ENCODE measurements around the gene PCGF2.

PCGF2 gene

GRCh38 chr17:38702166-38702915 lies 45.8 kb downstream of the PCGF2 start:
- Histone ChIP-seq H3K27ac (peak overlapping the region; percentile 80), H3K9ac (ENCODE audit: insufficient read length) (peak overlapping the region; percentile 88), H3K4me3 (peak overlapping the region; percentile 81)

GRCh38 chr17:38701504-38702165 lies 46.5 kb downstream of the PCGF2 start:
- Histone ChIP-seq H3K9me3 (ENCODE audit: low read depth, low read length) (no peaks in the 10 kb centered on the region), H3K4me3 (peak overlapping the region; percentile 81), H3K9ac (ENCODE audit: insufficient read length) (peak overlapping the region; percentile 79), H3K36me3 (ENCODE audit: insufficient read depth, low read length) (no peaks in the 10 kb centered on the region), H3K27ac (peak overlapping the region; percentile 28; the same call in 1 of the 2 replicates)
- DNase-seq (ENCODE audit: low read depth, low spot score) = no peak
- TF ChIP-seq FOXP2 (optimal IDR thresholded peaks at IDR 0.05; ENCODE audit: control extremely low read depth, extremely low read length, insufficient read depth) (no peak), POLR2AphosphoS5 (IDR thresholded peaks at IDR 0.05; ENCODE audit: borderline replicate concordance, low read depth, low read length) (no peak), EZH2 (IDR thresholded peaks at IDR 0.05) (no peak)

More at GRCh38 chr17:38702166-38702915, 45.8 kb downstream of the PCGF2 start:
- TF ChIP-seq POLR2AphosphoS5 (IDR thresholded peaks at IDR 0.05; ENCODE audit: borderline replicate concordance, low read depth, low read length) (peak; percentile 77), EZH2 (IDR thresholded peaks at IDR 0.05) (no peak), FOXP2 (optimal IDR thresholded peaks at IDR 0.05; ENCODE audit: control extremely low read depth, extremely low read length, insufficient read depth) (no peak)
- peaks cover 2% of the 10 kb centered on the region; the same call in 1 of the 2 replicates for H3K36me3 ChIP-seq (ENCODE audit: insufficient read depth, low read length)
- DNase-seq (ENCODE audit: low read depth, low spot score) = no peak
- no peaks in the 10 kb centered on the region for H3K9me3 ChIP-seq (ENCODE audit: low read depth, low read length)

GRCh38 chr17:38698760-38699159 lies 49.4 kb downstream of the PCGF2 start:
- H3K27ac ChIP-seq = no peak overlapping the region
- no peak for DNase-seq (ENCODE audit: low read depth, low spot score)
- no peak overlapping the region for H3K4me3 ChIP-seq
- no peaks in the 10 kb centered on the region for H3K9me3 ChIP-seq (ENCODE audit: low read depth, low read length)
- TF ChIP-seq POLR2AphosphoS5 (IDR thresholded peaks at IDR 0.05; ENCODE audit: borderline replicate concordance, low read depth, low read length) (no peak), EZH2 (IDR thresholded peaks at IDR 0.05) (no peak), FOXP2 (optimal IDR thresholded peaks at IDR 0.05; ENCODE audit: control extremely low read depth, extremely low read length, insufficient read depth) (no peak)
- H3K36me3 ChIP-seq (ENCODE audit: insufficient read depth, low read length) = no peaks in the 10 kb centered on the region
- no peak overlapping the region for H3K9ac ChIP-seq (ENCODE audit: insufficient read length)

GRCh38 chr17:38697061-38697820 lies 50.9 kb downstream of the PCGF2 start:
- no peaks in the 10 kb centered on the region for H3K36me3 ChIP-seq (ENCODE audit: insufficient read depth, low read length)

GRCh38 chr17:38693700-38694329 lies 54.3 kb downstream of the PCGF2 start:
- no peaks in the 10 kb centered on the region for H3K9me3 ChIP-seq (ENCODE audit: low read depth, low read length)
- H3K4me3 ChIP-seq = no peak overlapping the region
- H3K9ac ChIP-seq (ENCODE audit: insufficient read length) = no peak overlapping the region
- no peak overlapping the region for H3K27ac ChIP-seq
- H3K36me3 ChIP-seq (ENCODE audit: insufficient read depth, low read length) = no peaks in the 10 kb centered on the region
- no peak for DNase-seq (ENCODE audit: low read depth, low spot score)
- TF ChIP-seq EZH2 (IDR thresholded peaks at IDR 0.05) (no peak), FOXP2 (optimal IDR thresholded peaks at IDR 0.05; ENCODE audit: control extremely low read depth, extremely low read length, insufficient read depth) (no peak), POLR2AphosphoS5 (IDR thresholded peaks at IDR 0.05; ENCODE audit: borderline replicate concordance, low read depth, low read length) (no peak)

More at GRCh38 chr17:38697061-38697820, 50.9 kb downstream of the PCGF2 start:
- H3K9me3 ChIP-seq (ENCODE audit: low read depth, low read length) = no peaks in the 10 kb centered on the region
- H3K4me3 ChIP-seq = no peak overlapping the region
- TF ChIP-seq POLR2AphosphoS5 (IDR thresholded peaks at IDR 0.05; ENCODE audit: borderline replicate concordance, low read depth, low read length) (no peak), FOXP2 (optimal IDR thresholded peaks at IDR 0.05; ENCODE audit: control extremely low read depth, extremely low read length, insufficient read depth) (no peak), EZH2 (IDR thresholded peaks at IDR 0.05) (no peak)
- DNase-seq (ENCODE audit: low read depth, low spot score) = no peak
- H3K9ac ChIP-seq (ENCODE audit: insufficient read length) = no peak overlapping the region
- H3K27ac ChIP-seq = no peak overlapping the region

- no peaks in the 10 kb centered on the region for H3K36me3 ChIP-seq (ENCODE audit: insufficient read depth, low read length)
- H3K9ac ChIP-seq (ENCODE audit: insufficient read length) = no peak overlapping the region
- no peak overlapping the region for H3K4me3 ChIP-seq
- no peaks in the 10 kb centered on the region for H3K9me3 ChIP-seq (ENCODE audit: low read depth, low read length)
- H3K27ac ChIP-seq = no peak overlapping the region
- DNase-seq (ENCODE audit: low read depth, low spot score) = no peak
- no peak for TF ChIP-seq EZH2 (IDR thresholded peaks at IDR 0.05)
- no peak for TF ChIP-seq FOXP2 (optimal IDR thresholded peaks at IDR 0.05; ENCODE audit: control extremely low read depth, extremely low read length, insufficient read depth)
- TF ChIP-seq POLR2AphosphoS5 (IDR thresholded peaks at IDR 0.05; ENCODE audit: borderline replicate concordance, low read depth, low read length) = no peak
Measured at GRCh38 chr17:38691154-38691553, 57.0 kb downstream of the PCGF2 start.

GRCh38 chr17:38690386-38690785 lies 57.8 kb downstream of the PCGF2 start:
- no peaks in the 10 kb centered on the region for H3K36me3 ChIP-seq (ENCODE audit: insufficient read depth, low read length)
- no peak overlapping the region for H3K9ac ChIP-seq (ENCODE audit: insufficient read length)
- H3K27ac ChIP-seq = no peak overlapping the region
- no peak overlapping the region for H3K4me3 ChIP-seq
- TF ChIP-seq EZH2 (IDR thresholded peaks at IDR 0.05) = no peak
- TF ChIP-seq FOXP2 (optimal IDR thresholded peaks at IDR 0.05; ENCODE audit: control extremely low read depth, extremely low read length, insufficient read depth) = no peak
- no peak for TF ChIP-seq POLR2AphosphoS5 (IDR thresholded peaks at IDR 0.05; ENCODE audit: borderline replicate concordance, low read depth, low read length)
- no peaks in the 10 kb centered on the region for H3K9me3 ChIP-seq (ENCODE audit: low read depth, low read length)
- no peak for DNase-seq (ENCODE audit: low read depth, low spot score)
